GM19239 (cell line): Measurements from ENCODE around the gene CAPN12.

Experiments
- DNase-seq: peaks from one replicate; pipeline ENCODE4 v3.0.0; 2011; ENCODE audit warnings: low spot score; ENCODE audit not compliant: insufficient read length
- FAIRE-seq: peaks from 2 replicates; lab custom pipeline; 2011; peaks lifted over from hg19 to GRCh38; lab: Jason Lieb, UNC

The CAPN12 gene

DNA sequence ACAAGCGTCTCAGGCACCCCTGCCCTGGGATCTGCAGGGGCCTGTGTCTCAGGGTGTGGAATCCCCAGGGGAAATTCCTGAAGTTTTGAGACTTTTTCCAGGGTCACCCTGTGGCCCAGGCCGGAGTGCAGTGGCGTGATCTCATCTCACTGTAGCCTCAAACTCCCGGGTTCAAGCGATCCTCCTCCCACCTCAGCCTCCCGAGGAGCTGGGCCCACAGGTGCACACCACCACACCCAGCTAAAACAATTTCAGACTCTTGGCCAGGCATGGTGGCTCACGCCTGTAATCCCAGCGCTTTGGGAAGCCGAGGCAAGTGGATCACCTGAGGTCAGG lies 4.0 kb downstream of the CAPN12 start:
- no peak for DNase-seq
- FAIRE-seq: no peak

DNA sequence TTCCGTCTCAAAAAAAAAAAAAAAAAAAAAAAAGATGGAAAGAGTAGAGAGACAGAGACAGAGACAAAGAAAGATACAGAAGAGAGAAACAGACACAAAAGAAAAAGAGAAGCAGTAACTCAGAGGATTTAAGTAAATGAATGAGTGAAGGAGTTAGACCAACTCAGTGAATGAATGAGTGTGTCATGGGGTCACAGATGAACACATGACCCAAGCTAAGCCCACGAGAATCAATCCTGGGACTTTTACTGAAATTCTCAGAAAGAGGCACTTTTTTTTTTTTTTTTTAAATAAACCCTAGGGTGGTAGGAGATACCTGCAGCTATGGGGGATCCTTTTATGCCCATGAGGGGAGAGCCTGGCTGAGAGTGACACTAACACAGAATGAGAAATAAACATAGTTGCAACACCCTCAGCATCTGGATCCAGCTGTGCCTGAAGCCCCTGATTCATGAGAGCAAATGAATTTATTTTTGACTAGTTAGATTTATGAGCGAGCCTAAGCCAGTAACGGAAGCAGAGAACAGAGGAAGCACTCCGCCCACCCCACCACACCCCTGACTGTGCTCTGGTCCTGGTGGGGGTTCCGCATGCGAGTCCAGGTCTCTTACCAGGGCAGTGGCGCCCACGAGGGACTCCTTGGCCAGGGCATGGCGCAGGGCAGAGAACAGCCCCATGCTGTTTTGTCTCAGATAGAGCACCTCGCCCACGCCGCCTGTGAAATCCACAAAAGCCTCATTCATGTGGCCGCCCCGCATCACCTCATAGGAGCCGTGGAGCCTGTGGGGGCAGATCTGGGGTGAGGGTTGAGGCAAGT lies 4.6 kb downstream of the CAPN12 start:
- FAIRE-seq: no peak
- DNase-seq: no peak

DNA sequence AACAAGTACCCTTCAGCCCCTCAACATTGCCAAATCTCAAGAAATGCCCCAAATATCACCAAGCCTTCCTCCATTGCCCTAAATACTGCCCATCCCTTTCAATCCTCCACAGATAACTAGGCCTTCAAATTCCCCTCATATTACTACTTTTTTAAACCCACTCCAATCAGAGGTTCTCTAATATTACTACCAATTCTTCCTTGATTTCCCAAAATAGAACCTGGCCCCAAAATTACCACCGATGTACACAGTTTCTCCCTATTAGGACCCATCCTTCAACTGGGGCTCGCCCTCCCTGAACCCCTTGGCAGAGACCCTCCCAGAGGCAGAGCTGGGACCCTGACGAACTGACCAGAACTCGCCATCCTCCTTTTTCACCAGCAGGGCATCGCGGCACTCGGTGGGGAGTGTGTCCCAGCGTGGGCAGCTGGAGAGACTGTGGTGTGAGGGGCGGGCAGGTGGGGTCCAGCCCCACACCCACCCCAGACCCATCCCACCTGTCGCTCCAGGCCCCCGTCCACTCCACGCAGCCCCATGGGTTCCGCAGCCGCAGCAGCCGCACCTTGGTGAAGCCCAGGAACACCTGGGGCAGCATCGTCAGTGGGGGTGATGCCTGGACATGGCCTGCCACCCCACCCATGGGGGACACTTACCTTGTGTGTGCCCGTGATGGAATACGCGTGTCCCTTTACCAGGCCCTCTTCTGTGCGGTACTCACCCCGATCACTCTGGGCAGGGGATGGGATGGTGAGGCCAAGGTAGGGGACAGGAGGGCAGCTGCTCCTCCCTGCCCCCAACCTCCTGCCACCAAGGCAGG lies 6.1 kb downstream of the CAPN12 start:
- peak; percentile 60 for FAIRE-seq
- no peak for DNase-seq

DNA sequence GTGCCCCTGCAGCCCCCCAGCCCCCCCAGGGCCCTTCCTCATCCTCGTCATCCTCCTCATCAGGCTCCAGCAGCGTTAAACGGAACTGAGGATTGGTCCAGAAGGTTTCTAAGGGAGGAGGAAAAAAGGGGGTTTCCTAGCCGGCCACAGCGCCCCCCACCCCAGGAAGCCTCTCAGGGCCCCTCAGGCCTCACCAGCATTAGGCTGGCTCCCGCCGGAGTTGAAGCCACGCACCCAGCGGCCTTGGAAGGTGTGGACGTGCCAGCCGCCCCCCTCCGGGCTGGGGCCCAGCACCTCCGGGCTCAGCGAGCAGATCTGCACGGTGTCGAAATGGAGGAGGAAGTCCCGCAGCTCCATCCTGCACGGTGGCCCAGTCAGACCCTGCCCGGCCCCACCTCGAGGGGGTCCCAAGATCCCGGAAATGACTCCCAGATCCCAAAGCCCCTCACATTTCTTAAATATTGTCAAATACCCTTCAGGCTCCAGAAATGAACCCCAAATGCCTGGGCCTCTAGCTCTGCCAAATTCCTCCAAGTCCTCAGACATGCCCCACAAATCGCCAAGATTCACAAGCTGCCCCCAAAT lies 6.9 kb downstream of the CAPN12 start:
- no peak for DNase-seq
- no peak for FAIRE-seq

DNA sequence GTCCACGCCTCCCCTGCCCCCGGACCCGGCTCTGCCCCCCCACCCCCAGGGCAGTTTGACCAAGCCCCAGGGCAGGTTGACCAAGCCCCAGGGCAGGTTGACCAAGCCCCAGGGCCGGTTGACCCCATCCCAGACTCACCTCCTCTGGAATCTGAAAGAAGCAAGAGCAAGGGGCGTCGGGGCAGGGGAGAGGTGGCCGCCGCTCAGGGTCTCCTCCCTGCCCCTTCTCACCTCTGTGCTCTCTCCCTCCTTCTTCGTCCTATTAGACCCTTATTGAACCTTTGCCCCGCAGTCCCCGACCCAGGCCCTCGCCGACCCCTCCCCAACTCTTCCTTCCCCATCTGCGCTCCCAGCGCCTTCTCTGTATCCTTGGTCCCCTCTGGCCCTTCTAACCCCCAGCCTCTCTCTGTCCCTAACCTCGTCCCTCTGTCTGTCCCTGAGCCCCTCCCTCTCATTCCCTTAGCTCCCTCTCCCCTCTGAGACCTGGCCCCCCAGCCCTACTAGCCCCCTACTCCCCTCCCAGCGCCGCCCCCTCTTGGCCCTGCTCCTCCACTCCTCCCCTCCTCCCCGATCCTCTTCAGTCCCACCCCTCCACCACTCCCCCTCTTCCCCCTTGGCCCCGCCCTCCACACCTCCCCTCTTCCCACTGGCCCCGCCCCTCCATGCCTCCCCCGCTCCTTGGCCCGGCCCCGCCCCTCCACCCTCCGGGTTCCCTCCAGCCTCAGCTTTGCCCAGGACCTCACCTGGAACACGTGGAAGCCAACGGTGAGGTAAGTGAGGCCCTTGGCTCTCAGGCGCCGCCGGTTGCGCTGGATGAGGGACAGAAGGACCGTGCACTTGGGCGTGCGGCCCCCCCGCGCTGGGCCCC lies 7.6 kb downstream of the CAPN12 start:
- FAIRE-seq: no peak
- DNase-seq: peak; percentile 58

DNA sequence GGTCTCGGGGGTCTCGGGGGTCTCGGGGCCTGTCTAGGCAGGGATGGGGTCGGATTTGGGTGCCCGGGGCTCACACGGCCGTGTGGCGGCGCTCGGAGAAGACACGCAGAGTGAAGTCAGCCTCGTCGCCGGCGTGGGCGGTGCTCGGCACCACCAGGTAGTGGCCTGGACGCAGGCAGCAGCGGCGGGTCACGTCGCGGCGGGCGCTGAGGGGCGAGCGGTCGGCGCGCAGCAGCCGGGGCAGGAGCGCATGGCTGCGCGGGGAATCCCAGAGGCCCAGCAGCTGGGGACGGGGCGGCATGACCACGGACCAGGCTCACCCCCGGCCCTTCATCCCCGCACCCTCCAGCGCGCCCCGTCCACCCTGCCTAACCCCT lies 8.2 kb downstream of the CAPN12 start:
- FAIRE-seq (no peak), DNase-seq (peak; percentile 74)

DNA sequence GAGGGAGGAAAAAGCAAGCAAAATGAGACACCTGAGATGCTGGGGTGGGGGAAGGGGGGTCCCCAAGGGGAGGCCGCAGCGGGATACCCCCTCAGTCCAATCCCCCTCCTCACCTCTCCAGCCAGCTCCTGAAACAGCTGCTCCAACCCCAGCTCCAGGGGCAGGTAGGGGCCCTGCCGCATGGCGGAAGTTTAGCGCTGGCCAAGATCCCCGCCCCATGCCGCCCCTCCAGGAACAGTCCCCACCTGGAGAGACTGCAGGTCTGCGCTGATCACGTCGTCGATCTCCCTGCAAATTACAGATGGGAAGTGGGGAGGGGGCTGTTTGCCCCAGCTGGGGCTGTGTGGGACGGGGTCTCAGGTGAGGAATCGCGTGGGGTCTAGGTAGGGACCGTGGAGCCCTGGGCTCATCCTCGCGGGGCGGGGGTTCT lies 9.0 kb downstream of the CAPN12 start:
- DNase-seq (peak; percentile 67), FAIRE-seq (peak; percentile 65)

DNA sequence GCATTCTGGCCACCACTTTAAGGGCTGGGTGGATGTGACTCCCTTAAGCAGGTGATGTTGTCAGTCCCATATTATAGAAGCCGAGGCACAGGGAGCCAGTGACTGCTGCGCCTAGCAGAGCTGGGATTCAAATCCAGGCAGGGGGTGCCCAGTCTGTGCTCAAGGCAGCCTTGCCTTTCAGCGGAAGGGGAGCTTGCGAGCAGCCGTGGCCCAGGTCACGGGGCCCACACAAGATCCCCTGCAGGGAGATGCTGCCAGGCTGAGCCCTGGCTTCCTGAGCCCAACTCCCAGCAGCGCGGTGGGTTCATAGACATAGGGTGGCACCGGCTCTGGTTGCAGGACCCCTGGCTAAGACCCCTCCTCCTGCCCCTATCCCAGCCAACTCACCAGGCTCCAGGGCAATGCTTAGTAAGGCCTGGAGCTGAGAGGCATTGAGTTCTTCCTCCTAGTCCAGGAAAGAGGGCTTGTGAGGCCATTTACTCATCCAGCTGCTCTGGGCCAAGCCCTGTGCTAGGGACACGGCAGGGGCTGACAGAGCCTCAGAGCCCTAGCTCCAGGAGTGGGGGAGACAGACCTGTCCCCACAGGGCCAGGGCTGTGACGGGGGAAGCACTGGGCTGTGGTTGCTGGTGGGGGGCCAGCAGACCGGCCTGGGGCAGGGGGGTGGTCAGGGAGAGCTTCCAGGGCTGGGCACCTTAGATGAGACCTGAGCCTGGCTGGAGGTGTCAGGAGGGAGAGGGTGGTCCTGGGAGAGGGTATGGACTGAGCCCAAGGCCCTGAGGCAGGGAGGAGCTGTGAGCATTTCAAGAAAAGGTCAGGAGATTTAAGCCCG lies 9.6 kb downstream of the CAPN12 start:
- peak; percentile 90 for DNase-seq
- no peak for FAIRE-seq

DNA sequence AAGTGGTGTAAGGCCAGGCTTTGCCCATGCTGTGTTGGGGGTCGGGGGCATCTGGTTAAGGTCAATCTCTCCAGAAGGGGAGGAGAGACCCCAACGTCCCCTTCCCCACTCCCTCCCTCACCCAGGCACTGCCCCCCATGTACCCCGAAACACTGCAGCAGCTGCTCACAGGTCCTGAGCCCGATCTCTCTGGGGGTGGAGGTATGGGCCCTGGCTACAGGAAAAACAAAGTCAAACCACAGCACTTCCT lies 10.2 kb downstream of the CAPN12 start:
- DNase-seq (no peak), FAIRE-seq (peak; percentile 99)

DNA sequence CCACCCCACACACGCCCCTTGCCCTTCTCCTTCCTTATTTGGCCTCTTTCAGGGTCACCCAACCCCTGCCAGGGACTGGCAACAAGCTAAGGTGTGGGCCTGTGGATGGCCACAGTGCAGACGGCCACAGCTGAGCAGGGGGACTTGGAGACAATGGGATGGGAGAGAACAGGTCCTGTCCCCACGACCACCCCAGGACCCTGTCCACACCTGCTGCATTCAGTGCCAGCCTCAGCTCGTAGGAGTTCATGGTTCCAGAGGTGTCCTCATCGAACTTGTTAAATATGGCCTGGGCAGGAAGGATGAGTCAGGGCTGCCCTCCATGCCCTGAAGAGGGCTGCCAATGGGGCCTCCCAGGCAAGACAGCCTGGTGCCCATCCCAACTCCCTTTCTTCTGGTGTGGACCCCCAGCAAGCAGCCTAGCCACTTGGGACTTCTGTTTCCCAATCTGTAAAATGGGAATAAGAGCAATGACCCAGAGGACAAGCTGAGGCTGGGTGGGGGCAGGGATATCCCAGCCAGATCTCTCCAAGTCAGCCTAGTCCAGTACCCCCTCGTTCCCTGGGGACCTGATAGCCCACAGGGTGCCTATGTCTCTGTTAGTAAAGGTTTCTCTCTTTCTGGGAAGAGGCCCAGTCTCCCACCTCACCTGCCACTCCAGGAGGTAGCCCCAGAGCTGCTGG lies 10.6 kb downstream of the CAPN12 start:
- FAIRE-seq: no peak
- no peak for DNase-seq

DNA sequence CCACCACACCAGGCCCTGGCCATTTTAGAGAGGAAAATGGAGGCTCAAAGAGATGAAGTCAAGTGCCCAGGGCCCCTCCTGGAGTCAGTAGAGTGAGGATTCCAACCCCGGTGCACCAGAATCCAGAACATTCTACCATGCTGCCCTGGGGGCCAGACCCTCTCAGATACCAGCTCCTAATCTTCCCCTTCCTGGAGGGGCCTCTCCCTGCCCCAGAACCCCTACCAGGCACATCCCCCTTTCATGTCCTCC lies 11.1 kb downstream of the CAPN12 start:
- DNase-seq (no peak), FAIRE-seq (no peak)

DNA sequence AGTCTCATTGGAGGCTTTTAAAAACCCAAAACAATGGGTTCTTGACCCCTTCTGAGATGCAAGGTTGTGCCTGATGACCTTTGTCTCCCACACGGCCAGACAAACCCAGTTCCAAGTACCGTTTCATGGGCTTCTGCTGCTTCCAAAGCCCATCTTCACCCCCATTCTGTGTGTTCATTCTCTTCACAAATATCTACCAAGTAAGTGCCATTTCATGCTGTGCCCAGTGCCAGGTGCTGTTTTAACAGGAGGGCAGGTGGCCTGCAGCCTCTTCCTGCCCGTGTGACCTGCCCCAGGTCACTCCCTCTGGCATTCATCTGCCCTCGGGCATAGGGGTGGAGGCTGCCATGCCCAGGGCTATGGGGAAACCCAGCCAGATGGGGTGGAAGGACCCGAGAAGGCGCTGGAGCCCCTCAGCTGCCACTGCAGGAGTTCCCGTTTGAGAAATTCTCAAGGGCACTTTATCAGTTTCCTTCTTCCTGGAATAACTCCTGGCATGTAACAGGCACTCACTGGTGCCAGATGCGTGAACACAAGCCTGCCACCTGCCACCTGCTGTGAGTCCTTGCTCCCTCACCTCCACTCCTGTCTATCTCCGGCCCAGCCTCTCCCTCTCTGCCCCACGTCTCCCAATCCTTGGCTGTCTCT lies 12.5 kb downstream of the CAPN12 start:
- FAIRE-seq: no peak
- no peak for DNase-seq

DNA sequence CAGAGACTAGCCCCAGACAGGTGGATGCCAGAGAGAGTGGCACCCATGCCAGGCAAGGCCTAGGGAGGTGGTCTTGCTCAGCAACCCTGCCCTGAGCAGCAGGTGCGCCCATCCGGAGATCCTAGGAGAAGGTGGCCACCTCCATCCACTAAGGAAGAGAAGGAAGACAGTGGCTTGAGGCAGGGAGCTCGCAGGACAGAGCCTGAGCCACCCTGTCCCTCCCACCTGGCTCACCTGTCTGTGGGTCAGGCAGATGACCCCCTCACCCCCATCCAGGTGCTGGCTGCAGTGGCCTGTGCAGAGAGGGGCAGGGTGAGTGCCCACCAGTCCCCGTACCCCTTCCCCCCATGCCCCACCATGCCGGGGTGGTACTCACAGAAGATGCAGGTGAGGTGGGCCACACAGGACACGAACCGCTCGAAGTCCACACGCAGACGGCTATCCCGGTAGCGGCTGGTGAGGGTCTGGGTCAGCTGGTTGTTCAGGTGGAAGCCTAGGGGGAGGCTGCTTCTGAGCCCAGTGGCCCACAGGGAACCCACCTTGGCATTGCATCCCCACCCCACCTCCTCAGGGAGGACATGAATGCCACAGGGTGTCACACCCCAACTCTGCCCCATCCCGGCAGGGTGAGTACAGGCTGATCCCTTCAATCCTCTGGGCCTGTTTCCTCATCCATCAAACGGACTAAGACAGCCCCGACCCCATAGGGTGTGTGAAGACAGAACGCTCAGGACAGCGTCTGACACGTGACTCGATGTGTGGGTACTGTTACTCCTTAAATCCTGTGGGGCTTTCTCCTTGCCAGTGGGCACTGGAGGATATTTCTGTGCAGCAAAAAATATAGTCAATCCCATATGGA lies 13.3 kb downstream of the CAPN12 start:
- DNase-seq: no peak
- no peak for FAIRE-seq

DNA sequence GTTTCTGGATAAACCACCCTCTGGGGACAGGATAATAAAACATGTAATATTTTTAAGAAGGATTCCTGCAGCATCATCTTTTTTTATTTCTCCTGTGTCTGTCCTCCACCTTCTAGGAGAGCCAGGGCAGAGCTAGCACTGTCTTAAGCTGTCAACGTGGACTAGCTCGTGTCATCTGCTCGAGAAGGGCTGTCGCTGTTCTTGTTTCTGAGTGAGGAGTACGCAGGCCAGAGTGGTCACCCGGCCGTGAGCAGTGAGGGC lies 13.9 kb downstream of the CAPN12 start:
- no peak for FAIRE-seq
- DNase-seq: no peak

DNA sequence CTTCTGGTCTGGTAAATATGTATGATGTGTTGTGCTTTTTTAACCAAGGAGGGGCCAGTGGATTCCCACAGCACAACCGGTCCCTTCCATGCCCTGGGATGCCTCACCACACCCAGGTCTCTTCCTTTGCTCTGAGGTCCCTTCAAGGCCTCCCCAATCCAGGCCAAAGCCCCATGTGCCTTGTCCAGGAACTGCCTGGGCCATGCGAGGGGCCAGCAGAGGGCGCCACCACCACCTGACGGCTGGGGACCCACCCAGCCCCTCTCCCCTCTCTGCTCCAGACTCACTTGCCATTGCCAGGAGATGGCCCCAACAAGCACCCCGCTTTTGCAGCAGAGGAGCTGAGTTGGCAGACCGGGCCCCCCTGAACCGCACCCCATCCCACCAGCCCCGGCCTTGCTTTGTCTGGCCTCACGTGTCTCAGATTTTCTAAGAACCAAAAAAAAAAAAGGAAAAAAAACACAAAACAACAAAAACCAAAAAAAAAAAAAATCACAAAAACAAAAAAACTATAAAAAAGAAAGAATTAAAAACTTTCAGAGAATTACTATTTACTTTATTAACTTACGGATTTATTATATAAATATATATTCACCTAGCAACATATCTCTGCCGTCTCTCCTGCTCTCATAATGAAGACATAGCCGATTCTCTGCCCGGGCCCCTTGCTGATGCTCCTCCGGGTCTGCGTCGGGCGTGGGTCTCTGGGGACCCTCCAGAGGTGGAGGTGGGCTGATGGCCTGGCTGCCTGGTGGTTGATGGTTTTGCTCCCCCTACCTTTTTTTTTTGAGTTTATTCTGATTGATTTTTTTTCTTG lies 14.4 kb downstream of the CAPN12 start:
- FAIRE-seq (peak; percentile 87), DNase-seq (peak; percentile 78)

DNA sequence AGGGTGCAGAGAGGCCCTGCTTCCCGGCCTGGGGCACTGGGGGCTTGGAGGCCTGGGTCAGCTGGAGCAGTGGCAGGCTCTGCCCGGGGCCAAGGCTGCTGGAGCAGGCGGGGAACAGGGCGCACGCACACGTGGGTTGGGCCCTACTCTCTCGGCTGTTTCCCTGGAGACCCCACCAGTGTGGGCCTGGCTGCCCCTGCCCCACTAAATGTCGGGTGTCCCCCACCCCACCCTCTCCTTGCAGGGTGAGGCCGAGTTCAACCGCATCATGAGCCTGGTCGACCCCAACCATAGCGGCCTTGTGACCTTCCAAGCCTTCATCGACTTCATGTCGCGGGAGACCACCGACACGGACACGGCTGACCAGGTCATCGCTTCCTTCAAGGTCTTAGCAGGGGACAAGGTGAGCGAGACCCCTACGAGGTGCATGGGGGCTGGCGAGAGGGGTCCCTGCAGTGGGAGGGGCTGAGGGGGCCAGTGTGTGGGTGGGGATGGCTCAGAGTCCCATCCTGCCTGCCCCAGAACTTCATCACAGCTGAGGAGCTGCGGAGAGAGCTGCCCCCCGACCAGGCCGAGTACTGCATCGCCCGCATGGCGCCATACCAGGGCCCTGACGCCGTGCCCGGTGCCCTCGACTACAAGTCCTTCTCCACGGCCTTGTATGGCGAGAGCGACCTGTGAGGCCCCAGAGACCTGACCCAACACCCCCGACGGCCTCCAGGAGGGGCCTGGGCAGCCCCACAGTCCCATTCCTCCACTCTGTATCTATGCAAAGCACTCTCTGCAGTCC lies 15.3 kb downstream of the CAPN12 start:
- FAIRE-seq: no peak
- no peak for DNase-seq
